Transverse colon (tissue), 4 donors: ENCODE data around the gene CAMSAP1. TPM values are rescaled to one million over a fixed set of nuclear protein-coding genes. Genes with fewer than 3 reads are reported as not detected.

Source experiments
- DNase-seq: peaks from one replicate; pipeline ENCODE4 v3.0.0-alpha.2; 2019
- H3K27ac ChIP-seq, 4 donors: fragments of 200-600 bp; sonication (generic); 2 replicates each; pipeline ENCODE4 v1.5.1; 2016 to 2018; ENCODE audit warnings: inconsistent platforms in 4 of 4
- H3K27me3 ChIP-seq: fragments of 200-600 bp; sonication (generic); 2 replicates; pipeline ENCODE4 v1.5.1; 2017; ENCODE audit warnings: inconsistent platforms
- H3K36me3 ChIP-seq, 4 donors: fragments of 200-600 bp; sonication (generic); 2 replicates each; pipeline ENCODE4 v1.5.1; 2017 to 2019; ENCODE audit warnings: inconsistent platforms in 4 of 4
- H3K4me1 ChIP-seq, 4 donors: fragments of 200-600 bp; sonication (generic); 2 replicates each; pipeline ENCODE4 v1.5.1; 2017 to 2020; ENCODE audit warnings: inconsistent platforms in 4 of 4
- H3K4me3 ChIP-seq, 4 donors: fragments of 200-600 bp; sonication (generic); 1 replicate in 1 of 4; 2 replicates in 3 of 4; pipeline versions ENCODE4 v1.5.1 to v1.6.1; 2017 to 2019; ENCODE audit warnings: inconsistent platforms in 4 of 4
- H3K9me3 ChIP-seq, 2 donors: fragments of 200-600 bp; sonication (generic); 2 replicates each; pipeline ENCODE4 v1.5.1; 2017 to 2019; ENCODE audit warnings: inconsistent platforms in 2 of 2
- EP300 ChIP-seq: sonication (generic); formaldehyde crosslinking; IDR thresholded peaks from one replicate; pipeline ENCODE4 v1.6.1; 2017; ENCODE audit warnings: antibody characterized with exemption, low read depth
- POLR2A ChIP-seq: fragments of 450-650 bp; IDR thresholded peaks from one replicate; pipeline ENCODE4 v1.6.1; 2016; ENCODE audit warnings: antibody characterized with exemption, mild to moderate bottlenecking, moderate library complexity
- POLR2AphosphoS5 ChIP-seq, 3 donors: sonication (generic); formaldehyde crosslinking; IDR thresholded peaks; one replicate each; pipeline ENCODE4 v1.6.1; 2016; ENCODE audit warnings: antibody characterized with exemption in 3 of 3
- WGBS, 2 donors: methylation state at CpG; one replicate each; pipeline ENCODE4 v1.1.5; 2018; ENCODE audit warnings: low coverage in 1 of 2; 5-methylcytosine and 5-hydroxymethylcytosine counted together
- in situ Hi-C, 4 donors: fragments of 200-750 bp; cut with MboI; loops; one replicate each; pipeline versions ENCODE4 v1.15.0 to v1.15.1; 2017; ENCODE audit warnings: low sequenced_read_pairs in 3 of 4, low pct_ligation_motif_present in 1 of 4, low pct_unique_long_range_greater_than_20kb in 1 of 4
- intact Hi-C: fragments of 100-400 bp; cut with DNase I; formaldehyde crosslinking; loops from one replicate; pipeline ENCODE4 v1.15.1; 2023; ENCODE audit warnings: low total_unique reads
- total RNA-seq, 4 donors: library from RNA; depleted of rRNA; stranded (reverse); fragments of >200 nt; gene quantifications; one replicate each; pipeline ENCODE4 v1.1.0, GENCODE V29; 2016
- TF ChIP-seq, protein P1 (sequence below), 5 experiments: fragments of 200-600 bp in 3 of 5; fragments of 450-650 bp in 2 of 5; sonication (generic) in 3 of 5; IDR thresholded peaks; 1 replicate in 2 of 5; 2 replicates in 3 of 5; pipeline ENCODE4 v1.5.1; 2016 to 2017; ENCODE audit warnings: antibody characterized with exemption in 5 of 5, inconsistent platforms in 3 of 5, mild to moderate bottlenecking in 2 of 5, moderate library complexity in 1 of 5

The CAMSAP1 gene
- total RNA-seq, 4 donors from 2014 or later, result 17.3 to 88.0 (median 23.8) TPM

GRCh38 chr9:135941288-135941995 lies 34.1 kb upstream of the CAMSAP1 start:
- DNase-seq, result no peak
- intact Hi-C loops, result no loop called here
- in situ Hi-C loops, result no loop called here
- WGBS, 2 donors, result 84% methylated on average over 13 of the region's 13 CpGs; no CpG with 5 or more reads in 1 of the 2 donors
- Histone ChIP-seq H3K9me3 (no peaks in the 10 kb centered on the region), H3K4me1 (no peaks in the 10 kb centered on the region), H3K4me3 (no peak overlapping the region), H3K27ac (no peak overlapping the region), H3K27me3 (no peaks in the 10 kb centered on the region), H3K36me3 (peaks cover 0 to 68% (median 21%) of the 10 kb centered on the region in 4 donors)
- TF ChIP-seq POLR2AphosphoS5 (IDR thresholded peaks at IDR 0.05), result no peak
- TF ChIP-seq, protein P1, sequence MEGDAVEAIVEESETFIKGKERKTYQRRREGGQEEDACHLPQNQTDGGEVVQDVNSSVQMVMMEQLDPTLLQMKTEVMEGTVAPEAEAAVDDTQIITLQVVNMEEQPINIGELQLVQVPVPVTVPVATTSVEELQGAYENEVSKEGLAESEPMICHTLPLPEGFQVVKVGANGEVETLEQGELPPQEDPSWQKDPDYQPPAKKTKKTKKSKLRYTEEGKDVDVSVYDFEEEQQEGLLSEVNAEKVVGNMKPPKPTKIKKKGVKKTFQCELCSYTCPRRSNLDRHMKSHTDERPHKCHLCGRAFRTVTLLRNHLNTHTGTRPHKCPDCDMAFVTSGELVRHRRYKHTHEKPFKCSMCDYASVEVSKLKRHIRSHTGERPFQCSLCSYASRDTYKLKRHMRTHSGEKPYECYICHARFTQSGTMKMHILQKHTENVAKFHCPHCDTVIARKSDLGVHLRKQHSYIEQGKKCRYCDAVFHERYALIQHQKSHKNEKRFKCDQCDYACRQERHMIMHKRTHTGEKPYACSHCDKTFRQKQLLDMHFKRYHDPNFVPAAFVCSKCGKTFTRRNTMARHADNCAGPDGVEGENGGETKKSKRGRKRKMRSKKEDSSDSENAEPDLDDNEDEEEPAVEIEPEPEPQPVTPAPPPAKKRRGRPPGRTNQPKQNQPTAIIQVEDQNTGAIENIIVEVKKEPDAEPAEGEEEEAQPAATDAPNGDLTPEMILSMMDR (IDR thresholded peaks at IDR 0.05), result no peak

DNA sequence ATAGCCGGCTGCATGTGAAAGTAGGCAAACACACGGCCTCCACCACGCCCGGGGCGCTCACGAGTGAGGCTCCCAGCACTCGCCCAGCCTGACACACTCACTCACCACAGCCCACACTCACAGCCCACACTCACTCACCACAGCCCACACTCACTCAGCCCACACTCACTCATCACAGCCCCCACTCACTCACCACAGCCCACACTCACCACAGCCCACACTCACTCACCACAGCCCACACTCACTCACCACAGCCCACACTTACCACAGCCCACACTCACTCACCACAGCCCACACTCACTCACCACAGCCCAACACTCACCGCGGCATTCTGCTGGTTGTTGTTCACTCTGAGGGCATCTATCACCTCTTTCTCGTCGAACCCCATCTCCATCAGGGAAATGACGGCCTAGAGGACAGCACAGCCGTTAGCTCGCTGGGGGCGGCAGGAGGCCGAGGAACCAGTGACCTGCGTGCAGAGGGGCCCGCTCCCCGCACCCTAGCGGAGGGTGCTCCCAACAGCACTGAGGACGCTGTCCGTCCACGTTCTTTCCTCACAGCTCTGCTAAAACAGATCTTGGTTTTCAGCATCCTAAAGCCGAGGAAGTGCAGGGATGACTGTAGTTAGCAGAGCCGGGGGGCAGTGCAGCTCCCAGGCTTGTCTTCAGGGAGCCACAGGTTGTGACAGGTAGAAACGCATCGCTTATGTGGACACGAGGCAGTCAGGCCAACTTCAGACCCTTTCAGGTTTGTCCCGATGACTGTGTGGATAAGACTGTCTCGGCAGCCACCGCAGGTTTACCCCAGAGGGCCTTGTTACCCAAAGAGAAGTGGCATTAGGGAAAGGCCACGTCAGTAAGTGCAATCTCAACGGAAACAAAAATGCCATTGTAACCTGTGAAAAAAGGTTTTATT lies 32.3 kb upstream of the CAMSAP1 start:
- intact Hi-C loops, result no loop called here
- peaks cover 0 to 56% (median 15%) of the 10 kb centered on the region in 4 donors for H3K36me3 ChIP-seq
- in situ Hi-C loops, result no loop called here
- H3K27ac ChIP-seq, result no peak overlapping the region
- 89 to 96% methylated on average over 5 to 33 of the region's 33 CpGs for WGBS, 2 donors
- H3K27me3 ChIP-seq, result no peaks in the 10 kb centered on the region
- no peaks in the 10 kb centered on the region for H3K9me3 ChIP-seq
- no peaks in the 10 kb centered on the region for H3K4me1 ChIP-seq
- TF ChIP-seq, protein P1 (IDR thresholded peaks at IDR 0.05), result no peak
- TF ChIP-seq POLR2A (no peak), POLR2AphosphoS5 (IDR thresholded peaks at IDR 0.05) (no peak), EP300 (no peak)
- no peak for DNase-seq
- H3K4me3 ChIP-seq, result no peak overlapping the region

GRCh38 chr9:135937521-135938489 lies 30.5 kb upstream of the CAMSAP1 start:
- Histone ChIP-seq H3K27me3 (no peaks in the 10 kb centered on the region), H3K4me3 (no peak overlapping the region), H3K27ac (no peak overlapping the region), H3K36me3 (peaks cover 0 to 49% (median 16%) of the 10 kb centered on the region in 4 donors), H3K9me3 (no peaks in the 10 kb centered on the region), H3K4me1 (no peaks in the 10 kb centered on the region)
- TF ChIP-seq POLR2AphosphoS5 (IDR thresholded peaks at IDR 0.05) (no peak), POLR2A (no peak), EP300 (no peak)
- TF ChIP-seq, protein P1 (IDR thresholded peaks at IDR 0.05), result no peak
- intact Hi-C loops, result no loop called here
- DNase-seq, result no peak
- WGBS, 2 donors, result 93 to 97% methylated on average over 6 to 44 of the region's 44 CpGs
- in situ Hi-C loops, result no loop called here
